LoVo (cell line): ENCODE results near the gene RORC.
A peak's percentile ranks its signal among the peaks of the same experiment; 100 is the strongest.

Experiments
- DNase-seq: peaks from one replicate; pipeline ENCODE4 v3.0.0-alpha.2; 2016; ENCODE audit warnings: low spot score

Gene RORC

GRCh38 chr1:151847867-151848596 is 16.4 kb upstream of the RORC start:
- DNase-seq, result no peak

GRCh38 chr1:151846686-151847237 is 15.2 kb upstream of the RORC start:
- no peak for DNase-seq

- DNase-seq, result no peak
Observed at GRCh38 chr1:151846062-151846568, 14.5 kb upstream of the RORC start.

- DNase-seq, result no peak
Observed at GRCh38 chr1:151843398-151843797, 11.8 kb upstream of the RORC start.

- DNase-seq, result peak; percentile 12
Observed at GRCh38 chr1:151841141-151841540, 9.5 kb upstream of the RORC start.

- DNase-seq, result no peak
Observed at GRCh38 chr1:151840421-151840820, 8.8 kb upstream of the RORC start.

GRCh38 chr1:151839457-151840403 is 8.1 kb upstream of the RORC start, which contains the start of gene C2CD4D:
Gene C2CD4D (minus strand): TSS chr1:151839820. CDS start chr1:151838989, 831 bp downstream.
- DNase-seq, result peak; percentile 87

GRCh38 chr1:151839082-151839412 is 7.4 kb upstream of the RORC start:
- no peak for DNase-seq

GRCh38 chr1:151838222-151839081 is 6.8 kb upstream of the RORC start:
- DNase-seq, result no peak

GRCh38 chr1:151837884-151838221 is 6.3 kb upstream of the RORC start:
- no peak for DNase-seq

- DNase-seq, result no peak
Observed at GRCh38 chr1:151837197-151837596, 5.6 kb upstream of the RORC start.

- DNase-seq, result no peak
Observed at GRCh38 chr1:151835596-151835995, 4.0 kb upstream of the RORC start.

GRCh38 chr1:151834239-151834638 is 2.6 kb upstream of the RORC start:
- no peak for DNase-seq

- DNase-seq, result no peak
Observed at GRCh38 chr1:151833172-151833900, 1.7 kb upstream of the RORC start.

- no peak for DNase-seq
Observed at GRCh38 chr1:151832318-151832980, 847 bp upstream of the RORC start.

GRCh38 chr1:151831256-151831591 is 378 bp downstream of the RORC start:
- no peak for DNase-seq

GRCh38 chr1:151830055-151830454 is 1.5 kb downstream of the RORC start:
- no peak for DNase-seq

GRCh38 chr1:151829352-151830046 is 2.1 kb downstream of the RORC start:
- DNase-seq, result no peak

GRCh38 chr1:151828921-151829320 is 2.7 kb downstream of the RORC start:
- no peak for DNase-seq

- no peak for DNase-seq
Observed at GRCh38 chr1:151827853-151828252, 3.7 kb downstream of the RORC start.
